GM19397 (cell line): ENCODE results near the gene AP1S1.
A peak's percentile ranks its signal among the peaks of the same experiment; 100 is the strongest.
"Not testable (repeated sequence)": the region's sequence is repeated elsewhere in the genome, so short reads cannot be mapped to it uniquely, and the experiment has no call there.

ENCODE experiments used
- ATAC-seq: cut with Tn5 transposase; IDR thresholded peaks from one replicate; pipeline ENCODE4 v1.9.1; 2021; ENCODE audit warnings: mild to moderate bottlenecking, moderate library complexity; ENCODE audit not compliant: unreplicated experiment

The AP1S1 gene

GRCh38 chr7:101124376-101125056 lies 29.8 kb upstream of the AP1S1 start:
- ATAC-seq, result no peak

GRCh38 chr7:101125989-101126650 lies 28.2 kb upstream of the AP1S1 start:
- peak; percentile 56 for ATAC-seq

- peak; percentile 29 for ATAC-seq
These were observed 27.4 kb upstream of the AP1S1 start, which contains the start of gene SERPINE1 for GRCh38 chr7:101126651-101127459. Gene SERPINE1, plus strand, starts transcription at chr7:101127104. Its CDS starts 1,290 bp downstream, at chr7:101128394.

GRCh38 chr7:101127460-101128039 lies 26.7 kb upstream of the AP1S1 start:
- ATAC-seq, result no peak

GRCh38 chr7:101128040-101128834 lies 26.0 kb upstream of the AP1S1 start:
- no peak for ATAC-seq

GRCh38 chr7:101129603-101130117 lies 24.6 kb upstream of the AP1S1 start:
- ATAC-seq, result no peak

GRCh38 chr7:101132626-101133600 lies 21.4 kb upstream of the AP1S1 start:
- not testable (repeated sequence) for ATAC-seq

- ATAC-seq, result no peak
These were observed 20.5 kb upstream of the AP1S1 start for GRCh38 chr7:101133621-101134398.

- ATAC-seq, result no peak
These were observed 19.8 kb upstream of the AP1S1 start for GRCh38 chr7:101134399-101134980.

- ATAC-seq, result no peak
These were observed 16.5 kb upstream of the AP1S1 start for GRCh38 chr7:101137651-101138212.

GRCh38 chr7:101138213-101138870 lies 15.9 kb upstream of the AP1S1 start:
- no peak for ATAC-seq

- ATAC-seq, result no peak
These were observed 14.0 kb upstream of the AP1S1 start for GRCh38 chr7:101140339-101140699.

GRCh38 chr7:101140746-101141382 lies 13.4 kb upstream of the AP1S1 start:
- ATAC-seq, result no peak

- ATAC-seq, result no peak
These were observed 2.2 kb upstream of the AP1S1 start for GRCh38 chr7:101151908-101152651.

- ATAC-seq, result no peak
These were observed 422 bp downstream of the AP1S1 start for GRCh38 chr7:101154693-101155102.

GRCh38 chr7:101155303-101155702 lies 1.0 kb downstream of the AP1S1 start:
- ATAC-seq, result no peak
